ENCODE measurements around the gene C16orf96.

The C16orf96 gene

GRCh38 chr16:4608704-4608980 is 52.5 kb downstream of the C16orf96 start:
- no peak for TF ChIP-seq CTCF (IDR thresholded peaks at IDR 0.05; ENCODE audit: low read depth, low read length)
- no peak for DNase-seq (ENCODE audit: extremely low read depth, low read depth)

- no peak for TF ChIP-seq CTCF (IDR thresholded peaks at IDR 0.05; ENCODE audit: low read depth, low read length)
- no peak for DNase-seq (ENCODE audit: extremely low read depth, low read depth)
Measured at GRCh38 chr16:4609200-4610010, 53.3 kb downstream of the C16orf96 start.

GRCh38 chr16:4610011-4611005 is 54.2 kb downstream of the C16orf96 start:
- TF ChIP-seq CTCF (IDR thresholded peaks at IDR 0.05; ENCODE audit: low read depth, low read length) = no peak
- DNase-seq (ENCODE audit: extremely low read depth, low read depth) = no peak

GRCh38 chr16:4611337-4612021 is 55.3 kb downstream of the C16orf96 start:
- no peak for TF ChIP-seq CTCF (IDR thresholded peaks at IDR 0.05; ENCODE audit: low read depth, low read length)
- no peak for DNase-seq (ENCODE audit: extremely low read depth, low read depth)

- DNase-seq (ENCODE audit: extremely low read depth, low read depth) = no peak
- TF ChIP-seq CTCF (IDR thresholded peaks at IDR 0.05; ENCODE audit: low read depth, low read length) = no peak; the same call in 1 of the 2 replicates
Measured at GRCh38 chr16:4612474-4612931, 56.4 kb downstream of the C16orf96 start.

- no peak for DNase-seq (ENCODE audit: extremely low read depth, low read depth)
- no peak for TF ChIP-seq CTCF (IDR thresholded peaks at IDR 0.05; ENCODE audit: low read depth, low read length)
Measured at GRCh38 chr16:4612977-4613635, 57.0 kb downstream of the C16orf96 start.

Data from AG09319 (cell line).